Activated CD4-positive, alpha-beta memory T cell treated with anti-CD3 and anti-CD28 coated beads for 36 hours (primary cell): Measurements from ENCODE around the gene CSK. TPM values are rescaled to one million over a fixed set of nuclear protein-coding genes. Genes with fewer than 3 reads are reported as not detected.
A peak's percentile ranks its signal among the peaks of the same experiment; 100 is the strongest.

Experiments used
- CTCF ChIA-PET: fragments of 350-600 bp; sonication (Branson Sonifier 250); formaldehyde crosslinking; loops from one replicate; lab custom pipeline; 2021; ENCODE audit warnings: antibody characterized with exemption, inconsistent platforms; lab: Charles Lee
- POLR2A ChIA-PET: fragments of 350-600 bp; sonication (Branson Sonifier 250); formaldehyde crosslinking; loops from one replicate; lab custom pipeline; 2021; ENCODE audit warnings: antibody characterized with exemption; lab: Charles Lee
- DNase-seq: peaks from one replicate; pipeline ENCODE4 v3.0.0-alpha.2; 2020
- H3K27ac Mint-ChIP-seq: one replicate; pipeline ENCODE4 v1.8.0; 2021; ENCODE audit warnings: mixed read lengths
- H3K27me3 Mint-ChIP-seq: one replicate; pipeline ENCODE4 v1.8.0; 2021; ENCODE audit warnings: mixed read lengths
- H3K36me3 Mint-ChIP-seq: one replicate; pipeline ENCODE4 v1.8.0; 2021; ENCODE audit warnings: mixed read lengths
- H3K4me1 Mint-ChIP-seq: one replicate; pipeline ENCODE4 v1.8.0; 2021; ENCODE audit warnings: low read depth, mixed read lengths
- H3K4me3 Mint-ChIP-seq: one replicate; pipeline ENCODE4 v1.8.0; 2021; ENCODE audit warnings: mild to moderate bottlenecking, mixed read lengths
- H3K9me3 Mint-ChIP-seq: one replicate; pipeline ENCODE4 v1.8.0; 2021; ENCODE audit warnings: mixed read lengths
- intact Hi-C: fragments of 100-400 bp; cut with micrococcal nuclease; formaldehyde crosslinking; loops from one replicate; pipeline ENCODE4 v1.15.1; 2023
- total RNA-seq, 2 experiments: library from RNA; stranded (reverse); gene quantifications; one replicate each; pipeline ENCODE4 v1.2.3, GENCODE V29; 2021

CSK gene
- total RNA-seq, 2 experiments from 2014 or later = 260 to 262 TPM

- peaks cover 34% of the 10 kb centered on the region for H3K36me3 Mint-ChIP-seq
- no peak overlapping the region for H3K4me3 Mint-ChIP-seq
- ChIA-PET CTCF (interaction anchor here (0.9 to 20.5 kb wide), 6 partner anchors 10 to 97 kb away, joined by 3 to 1220 read pairs (median 4); partner anchors contain the start of gene CSK), POLR2A (interaction anchor here (0.6 to 1.1 kb wide), 3 partner anchors 12 to 31 kb away, joined by 3 to 4 read pairs (median 4); no protein-coding TSS in a partner anchor)
- H3K4me1 Mint-ChIP-seq = peaks cover 15% of the 10 kb centered on the region
- intact Hi-C loops = no loop called here
- no peaks in the 10 kb centered on the region for H3K9me3 Mint-ChIP-seq
- DNase-seq = no peak
- peak overlapping the region; percentile 47 for H3K27ac Mint-ChIP-seq
- no peaks in the 10 kb centered on the region for H3K27me3 Mint-ChIP-seq
These were observed 23.1 kb downstream of the CSK start for GRCh38 chr15:74804935-74805334.

GRCh38 chr15:74807282-74807681 lies 25.4 kb downstream of the CSK start:
- Mint-ChIP-seq H3K9me3 (no peaks in the 10 kb centered on the region), H3K4me1 (peaks cover 10% of the 10 kb centered on the region), H3K36me3 (peaks cover 15% of the 10 kb centered on the region), H3K4me3 (no peak overlapping the region), H3K27ac (no peak overlapping the region), H3K27me3 (no peaks in the 10 kb centered on the region)
- ChIA-PET POLR2A (interaction anchor here (0.9 to 1.2 kb wide), 3 partner anchors 23 to 100 kb away, joined by 3 to 7 read pairs (median 3); partner anchors contain the start of gene FAM219B), CTCF (interaction anchor here (1.0 to 3.7 kb wide), 5 partner anchors 8 to 36 kb away, joined by 3 to 18 read pairs (median 6); no protein-coding TSS in a partner anchor)
- intact Hi-C loops = no loop called here
- DNase-seq = no peak

GRCh38 chr15:74808078-74808839 lies 26.4 kb downstream of the CSK start:
- H3K9me3 Mint-ChIP-seq = no peaks in the 10 kb centered on the region
- peaks cover 10% of the 10 kb centered on the region for H3K4me1 Mint-ChIP-seq
- no peaks in the 10 kb centered on the region for H3K27me3 Mint-ChIP-seq
- H3K4me3 Mint-ChIP-seq = no peak overlapping the region
- no peak for DNase-seq
- intact Hi-C loops = no loop called here
- ChIA-PET CTCF (interaction anchor here (0.9 to 3.7 kb wide), 5 partner anchors 9 to 93 kb away, joined by 3 to 18 read pairs (median 6); no protein-coding TSS in a partner anchor), POLR2A (interaction anchor here (0.6 to 1.2 kb wide), 5 partner anchors 22 to 99 kb away, joined by 3 to 7 read pairs (median 3); partner anchors contain the start of genes CSK and FAM219B)
- H3K36me3 Mint-ChIP-seq = peaks cover 9% of the 10 kb centered on the region
- peak overlapping the region; percentile 52 for H3K27ac Mint-ChIP-seq

- CTCF ChIA-PET = interaction anchor here (1.2 to 3.7 kb wide), 3 partner anchors 9 to 40 kb away, joined by 5 to 18 read pairs (median 6); no protein-coding TSS in a partner anchor
These were observed 27.0 kb downstream of the CSK start for GRCh38 chr15:74808840-74809229.

GRCh38 chr15:74809242-74809641 lies 27.4 kb downstream of the CSK start:
- Mint-ChIP-seq H3K27ac (no peak overlapping the region), H3K4me3 (no peak overlapping the region), H3K36me3 (peaks cover 4% of the 10 kb centered on the region), H3K4me1 (peaks cover 10% of the 10 kb centered on the region), H3K9me3 (no peaks in the 10 kb centered on the region), H3K27me3 (no peaks in the 10 kb centered on the region)
- ChIA-PET POLR2A (interaction anchor here (0.6 kb wide), 1 partner anchor 21 kb away, joined by 3 read pairs; no protein-coding TSS in a partner anchor), CTCF (interaction anchor here (0.8 to 3.7 kb wide), 3 partner anchors 12 to 40 kb away, joined by 3 to 18 read pairs (median 5); no protein-coding TSS in a partner anchor)
- DNase-seq = no peak
- intact Hi-C loops = no loop called here

More at GRCh38 chr15:74808840-74809229, 27.0 kb downstream of the CSK start:
- no peak overlapping the region for H3K4me3 Mint-ChIP-seq
- intact Hi-C loops = no loop called here
- H3K4me1 Mint-ChIP-seq = peaks cover 10% of the 10 kb centered on the region
- peaks cover 8% of the 10 kb centered on the region for H3K36me3 Mint-ChIP-seq
- H3K27me3 Mint-ChIP-seq = no peaks in the 10 kb centered on the region
- no peak overlapping the region for H3K27ac Mint-ChIP-seq
- DNase-seq = no peak
- POLR2A ChIA-PET = interaction anchor here (0.6 to 1.0 kb wide), 2 partner anchors 21 to 38 kb away, joined by 3 read pairs; no protein-coding TSS in a partner anchor
- no peaks in the 10 kb centered on the region for H3K9me3 Mint-ChIP-seq

- POLR2A ChIA-PET = no interaction called here
- Mint-ChIP-seq H3K4me3 (no peak overlapping the region), H3K27ac (no peak overlapping the region), H3K27me3 (no peaks in the 10 kb centered on the region), H3K4me1 (peaks cover 10% of the 10 kb centered on the region), H3K9me3 (no peaks in the 10 kb centered on the region), H3K36me3 (peaks cover under 1% of the 10 kb centered on the region)
- CTCF ChIA-PET = interaction anchor here (0.8 to 3.7 kb wide), 5 partner anchors 13 to 41 kb away, joined by 3 to 18 read pairs (median 5); no protein-coding TSS in a partner anchor
- intact Hi-C loops = no loop called here
- no peak for DNase-seq
These were observed 28.1 kb downstream of the CSK start for GRCh38 chr15:74809956-74810355.

GRCh38 chr15:74812533-74812932 lies 30.7 kb downstream of the CSK start, which contains the start of gene LMAN1L:
Gene LMAN1L, plus strand, starts transcription at chr15:74812835. Its CDS starts 20 bp downstream, at chr15:74812855.
- no peak within 1 kb of the TSS for H3K27ac Mint-ChIP-seq
- ChIA-PET CTCF (interaction anchor here (1.3 to 1.4 kb wide), 2 partner anchors 13 to 41 kb away, joined by 3 to 4 read pairs; no protein-coding TSS in a partner anchor), POLR2A (no interaction called here)
- H3K36me3 Mint-ChIP-seq = no peaks in the 10 kb centered on the region
- H3K9me3 Mint-ChIP-seq = no peaks in the 10 kb centered on the region
- no peak within 1 kb of the TSS for H3K4me3 Mint-ChIP-seq
- DNase-seq = no peak
- peaks cover 5% of the 10 kb centered on the region for H3K4me1 Mint-ChIP-seq
- H3K27me3 Mint-ChIP-seq = no peaks in the 10 kb centered on the region
- intact Hi-C loops = no loop called here

GRCh38 chr15:74815121-74815934 lies 33.4 kb downstream of the CSK start:
- no peak overlapping the region for H3K27ac Mint-ChIP-seq
- ChIA-PET CTCF (interaction anchor here (0.8 to 1.6 kb wide), 3 partner anchors 10 to 86 kb away, joined by 3 to 4 read pairs (median 3); no protein-coding TSS in a partner anchor), POLR2A (interaction anchor here (0.7 kb wide), 1 partner anchor 14 kb away, joined by 3 read pairs; no protein-coding TSS in a partner anchor)
- no peak overlapping the region for H3K4me3 Mint-ChIP-seq
- no peaks in the 10 kb centered on the region for H3K27me3 Mint-ChIP-seq
- intact Hi-C loops = no loop called here
- DNase-seq = no peak
- no peaks in the 10 kb centered on the region for H3K36me3 Mint-ChIP-seq
- no peaks in the 10 kb centered on the region for H3K9me3 Mint-ChIP-seq
- peaks cover 7% of the 10 kb centered on the region for H3K4me1 Mint-ChIP-seq

GRCh38 chr15:74815961-74816360 lies 34.1 kb downstream of the CSK start:
- Mint-ChIP-seq H3K4me1 (peaks cover 7% of the 10 kb centered on the region), H3K27me3 (no peaks in the 10 kb centered on the region), H3K9me3 (no peaks in the 10 kb centered on the region), H3K4me3 (no peak overlapping the region), H3K27ac (no peak overlapping the region), H3K36me3 (no peaks in the 10 kb centered on the region)
- intact Hi-C loops = no loop called here
- ChIA-PET CTCF (interaction anchor here (0.8 to 1.6 kb wide), 3 partner anchors 10 to 85 kb away, joined by 3 to 4 read pairs (median 3); no protein-coding TSS in a partner anchor), POLR2A (interaction anchor here (0.7 kb wide), 1 partner anchor 13 kb away, joined by 3 read pairs; no protein-coding TSS in a partner anchor)
- no peak for DNase-seq

GRCh38 chr15:74816624-74817369 lies 34.9 kb downstream of the CSK start:
- Mint-ChIP-seq H3K36me3 (no peaks in the 10 kb centered on the region), H3K27ac (no peak overlapping the region), H3K27me3 (no peaks in the 10 kb centered on the region), H3K9me3 (no peaks in the 10 kb centered on the region), H3K4me1 (peaks cover 7% of the 10 kb centered on the region), H3K4me3 (no peak overlapping the region)
- ChIA-PET CTCF (interaction anchor here (0.9 to 1.9 kb wide), 2 partner anchors 24 to 46 kb away, joined by 3 to 7 read pairs; no protein-coding TSS in a partner anchor), POLR2A (no interaction called here)
- intact Hi-C loops = no loop called here
- DNase-seq = no peak
